Subcutaneous adipose tissue (tissue), 4 donors: ENCODE results near the gene CCL21. TPM values are rescaled to one million over a fixed set of nuclear protein-coding genes. Genes with fewer than 3 reads are reported as not detected.

ENCODE experiments used
- total RNA-seq, 4 donors: library from RNA; depleted of rRNA; stranded (reverse); fragments of >200 nt; gene quantifications; one replicate each; pipeline ENCODE4 v1.1.0, GENCODE V29; 2016
- TF ChIP-seq, protein P1 (sequence below): fragments of 450-650 bp; IDR thresholded peaks from one replicate; pipeline ENCODE4 v1.5.1; 2016; ENCODE audit warnings: low read depth, mild to moderate bottlenecking, control low read depth, antibody characterized with exemption, moderate library complexity

CCL21 gene, protein sequence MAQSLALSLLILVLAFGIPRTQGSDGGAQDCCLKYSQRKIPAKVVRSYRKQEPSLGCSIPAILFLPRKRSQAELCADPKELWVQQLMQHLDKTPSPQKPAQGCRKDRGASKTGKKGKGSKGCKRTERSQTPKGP
- 1 to 10 TPM; 1.4 to 9.5 (median 3.1) TPM for total RNA-seq

DNA sequence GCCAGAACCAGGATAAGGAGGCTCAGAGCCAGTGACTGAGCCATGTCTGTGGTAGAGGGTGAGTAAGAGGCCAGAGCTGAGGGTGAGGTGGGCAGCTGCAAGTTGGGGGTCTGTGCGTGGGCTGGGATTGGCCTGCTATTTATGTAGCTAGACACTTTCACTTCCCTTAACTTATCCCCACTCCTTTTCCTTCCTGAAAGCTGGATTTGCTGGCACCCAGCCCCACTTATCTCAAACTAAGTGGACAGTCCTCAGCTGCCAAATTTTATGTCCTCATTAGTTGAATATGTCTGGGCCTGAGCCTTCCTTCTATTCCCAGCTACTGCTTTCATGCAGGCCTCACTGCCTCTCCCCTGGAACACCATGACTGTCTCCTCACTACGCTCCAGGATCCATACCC, at the start of gene CCL21:
TSS of gene CCL21 (minus strand) at position 114 of the 400 bp plus-strand sequence. CDS start at position 44, 70 bp downstream.
- TF ChIP-seq, protein P1, sequence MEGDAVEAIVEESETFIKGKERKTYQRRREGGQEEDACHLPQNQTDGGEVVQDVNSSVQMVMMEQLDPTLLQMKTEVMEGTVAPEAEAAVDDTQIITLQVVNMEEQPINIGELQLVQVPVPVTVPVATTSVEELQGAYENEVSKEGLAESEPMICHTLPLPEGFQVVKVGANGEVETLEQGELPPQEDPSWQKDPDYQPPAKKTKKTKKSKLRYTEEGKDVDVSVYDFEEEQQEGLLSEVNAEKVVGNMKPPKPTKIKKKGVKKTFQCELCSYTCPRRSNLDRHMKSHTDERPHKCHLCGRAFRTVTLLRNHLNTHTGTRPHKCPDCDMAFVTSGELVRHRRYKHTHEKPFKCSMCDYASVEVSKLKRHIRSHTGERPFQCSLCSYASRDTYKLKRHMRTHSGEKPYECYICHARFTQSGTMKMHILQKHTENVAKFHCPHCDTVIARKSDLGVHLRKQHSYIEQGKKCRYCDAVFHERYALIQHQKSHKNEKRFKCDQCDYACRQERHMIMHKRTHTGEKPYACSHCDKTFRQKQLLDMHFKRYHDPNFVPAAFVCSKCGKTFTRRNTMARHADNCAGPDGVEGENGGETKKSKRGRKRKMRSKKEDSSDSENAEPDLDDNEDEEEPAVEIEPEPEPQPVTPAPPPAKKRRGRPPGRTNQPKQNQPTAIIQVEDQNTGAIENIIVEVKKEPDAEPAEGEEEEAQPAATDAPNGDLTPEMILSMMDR = no peak

DNA sequence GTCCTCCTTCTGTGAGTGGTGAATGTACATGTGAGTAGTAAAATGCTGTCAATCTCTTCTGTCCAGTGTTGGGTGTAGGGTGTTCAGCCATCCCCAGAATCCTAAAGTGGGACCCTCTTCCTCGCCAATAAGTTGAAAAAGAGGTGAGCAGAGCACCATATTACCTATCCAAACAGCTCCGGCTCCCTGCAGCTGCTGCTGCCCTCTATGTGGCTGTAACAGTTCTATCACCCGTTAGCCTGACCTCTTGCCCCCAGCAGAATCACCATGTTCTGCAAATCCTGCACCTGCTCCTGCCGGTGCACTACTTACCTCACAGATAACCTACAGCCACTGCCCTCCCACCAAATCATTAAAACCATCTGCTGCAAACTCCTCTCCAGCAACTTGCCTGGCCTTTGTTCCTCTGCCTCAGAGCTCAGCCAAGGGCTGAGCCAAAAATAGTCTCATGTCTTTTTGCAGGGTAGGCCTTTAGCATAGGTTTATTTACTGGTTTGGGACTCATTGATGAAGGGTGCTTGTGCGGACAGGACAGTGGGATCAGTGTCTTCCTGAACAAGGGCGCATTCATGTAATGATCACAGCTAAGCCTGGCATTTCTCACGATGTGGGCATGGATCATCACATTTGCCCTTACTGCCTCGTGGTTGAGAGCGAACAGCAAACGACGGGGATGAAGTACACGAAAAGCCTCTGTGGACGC, 49.6 kb upstream of the CCL21 start:
- TF ChIP-seq, protein P1 = no peak

DNA sequence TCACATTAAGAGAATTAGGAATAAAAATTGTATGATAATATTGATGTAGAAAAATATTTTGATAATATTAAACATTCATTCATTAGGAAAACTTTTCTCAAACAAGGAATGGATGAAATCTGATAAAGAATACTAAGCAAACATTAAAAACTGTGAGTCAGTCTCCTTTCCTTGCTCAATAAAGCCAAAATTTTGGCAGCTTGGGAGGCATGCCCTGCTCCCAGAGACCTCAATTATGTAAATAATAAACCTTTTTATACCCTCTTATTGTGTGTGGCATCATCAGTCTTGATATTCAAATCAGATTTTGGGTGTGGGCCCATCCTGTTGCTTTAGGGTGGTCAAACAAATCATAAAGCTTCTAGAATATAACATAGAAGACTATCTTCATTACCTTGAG, 36.6 kb upstream of the CCL21 start:
- TF ChIP-seq, protein P1 = no peak

DNA sequence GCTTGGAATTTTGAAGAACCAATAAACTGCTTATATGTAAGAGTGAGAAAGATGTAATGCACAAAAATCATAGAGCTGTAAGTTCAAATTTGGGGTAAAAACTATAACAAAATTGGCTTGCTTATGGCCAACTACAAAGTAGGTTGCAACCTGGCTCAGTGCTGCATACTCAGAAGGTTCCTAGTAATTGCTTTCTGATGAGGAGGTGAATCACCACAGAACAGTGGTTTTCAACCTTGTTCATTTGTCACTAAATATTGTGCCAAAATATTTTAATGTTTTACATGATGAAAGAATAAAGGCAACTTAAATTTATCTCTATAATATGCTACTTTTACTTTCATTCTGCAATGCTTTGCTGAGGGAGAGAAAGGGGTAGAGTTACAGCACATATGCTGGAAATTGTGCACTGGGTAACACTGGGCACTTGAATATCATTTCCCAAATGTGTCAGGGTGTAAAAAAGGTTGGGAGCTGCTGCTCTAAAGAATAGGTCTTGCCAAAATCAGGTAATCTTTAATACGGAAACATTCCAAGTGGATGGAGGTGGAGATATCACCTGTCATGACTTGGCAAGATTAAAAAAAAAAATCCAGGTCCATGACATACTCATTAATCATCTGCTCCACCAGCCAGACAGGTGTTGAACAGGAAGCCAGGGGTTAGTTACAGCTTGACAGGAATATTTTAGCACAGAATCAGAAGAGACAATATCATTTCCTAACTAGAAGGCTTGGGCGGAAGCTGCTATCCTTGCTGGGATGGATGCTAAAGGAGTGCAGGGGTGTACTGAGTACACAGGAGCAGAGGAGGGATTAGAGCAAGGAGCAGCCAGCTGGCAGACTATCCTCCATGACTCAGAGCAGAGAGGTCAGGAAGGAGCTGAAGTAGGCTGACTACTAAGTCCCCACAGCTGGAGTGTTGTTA, 34.6 kb upstream of the CCL21 start:
- TF ChIP-seq, protein P1 = no peak

DNA sequence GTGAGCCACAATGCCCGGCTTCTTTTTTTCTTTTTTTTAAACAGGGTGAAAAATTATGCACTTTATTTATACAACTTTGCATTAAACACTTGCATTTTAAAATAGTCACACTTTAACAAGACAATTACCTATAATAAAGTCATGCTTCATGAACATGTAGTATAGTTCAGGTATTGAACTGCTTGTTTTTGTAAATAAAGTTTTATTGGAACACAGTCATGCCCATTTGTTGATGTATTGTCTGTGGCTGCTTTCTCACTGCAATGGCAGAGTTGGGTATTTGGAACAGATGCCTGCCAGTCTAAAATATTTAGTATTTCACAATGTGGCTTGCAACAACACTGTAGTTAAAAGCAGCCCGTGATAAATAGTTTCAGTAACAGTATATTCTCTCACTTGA, 32.8 kb upstream of the CCL21 start:
- TF ChIP-seq, protein P1 = no peak

DNA sequence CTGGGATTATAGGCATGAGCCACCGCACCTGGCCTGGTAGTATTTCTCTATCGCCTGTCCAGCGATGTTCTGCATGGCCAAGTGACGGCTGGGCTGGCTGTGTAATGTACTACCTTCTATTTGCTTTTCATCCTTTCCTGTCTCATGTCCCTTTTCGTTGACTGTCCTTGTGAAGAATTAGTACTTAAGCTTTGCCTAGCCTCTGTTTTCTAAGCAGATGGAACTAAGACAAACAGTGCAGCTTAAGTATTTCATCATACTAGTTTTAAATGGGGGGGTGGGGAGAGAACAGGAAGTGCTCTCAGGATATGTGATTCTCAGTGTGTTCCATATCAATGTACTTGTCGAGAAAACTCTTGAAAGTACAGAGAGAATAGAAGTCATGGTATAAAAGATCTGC, 31.7 kb upstream of the CCL21 start:
- TF ChIP-seq, protein P1 = no peak

DNA sequence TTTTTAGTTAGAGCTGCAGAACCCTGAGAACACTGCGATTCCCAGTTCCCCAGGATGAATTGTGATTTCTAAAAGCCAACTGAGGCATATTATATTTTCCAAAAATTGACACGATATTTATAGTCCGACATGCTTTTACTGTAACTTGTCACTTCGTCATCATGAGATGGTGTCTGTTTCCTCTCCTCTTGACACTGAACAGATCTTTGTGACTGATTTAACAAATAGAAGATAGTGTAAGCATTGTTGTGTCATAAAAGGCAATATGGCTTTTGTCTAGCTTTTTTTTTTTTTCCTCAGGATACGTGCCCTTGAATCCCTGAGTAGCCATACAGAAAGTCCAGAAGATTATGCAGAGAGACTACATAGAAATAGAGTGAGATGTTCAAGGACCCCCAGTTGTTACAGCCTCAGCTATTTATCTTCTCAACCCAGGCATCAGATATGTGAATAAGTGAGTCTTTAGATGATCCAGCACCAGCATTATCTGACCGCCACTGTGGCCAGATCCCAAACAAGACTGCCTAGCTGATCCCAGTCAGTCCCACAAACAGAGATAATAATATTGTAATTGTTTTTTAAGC, 27.8 kb upstream of the CCL21 start:
- TF ChIP-seq, protein P1 = no peak
